HPDE6-E6E7 (cell line): Measurements from ENCODE around the gene DNAJC8.

Source experiments
- DNase-seq: peaks from one replicate; pipeline ENCODE4 v3.0.0; 2011; ENCODE audit warnings: missing footprints; ENCODE audit errors: extremely low spot score

DNAJC8 gene

DNA sequence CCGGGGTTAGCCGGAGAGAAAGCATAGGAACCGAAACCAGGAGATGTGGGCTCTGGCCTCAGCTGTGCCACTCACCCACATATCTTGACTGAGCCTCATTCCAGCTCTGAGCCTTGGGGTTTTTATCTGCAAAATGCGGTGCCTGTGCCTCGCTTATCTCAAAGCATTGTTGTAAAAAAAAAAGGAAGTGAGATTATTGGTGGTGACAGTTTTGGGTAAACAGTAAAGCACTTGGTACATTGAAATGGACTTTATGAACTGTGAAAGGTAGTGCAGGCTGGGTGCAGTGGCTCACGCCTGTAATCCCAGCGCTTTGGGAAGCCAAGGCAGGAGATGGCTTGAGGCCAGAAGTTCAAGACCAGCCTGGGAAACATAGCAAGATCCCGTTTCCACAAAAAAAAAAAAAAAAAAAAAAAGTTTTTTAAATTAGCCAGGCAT lies 60.1 kb downstream of the DNAJC8 start:
- DNase-seq: no peak

DNA sequence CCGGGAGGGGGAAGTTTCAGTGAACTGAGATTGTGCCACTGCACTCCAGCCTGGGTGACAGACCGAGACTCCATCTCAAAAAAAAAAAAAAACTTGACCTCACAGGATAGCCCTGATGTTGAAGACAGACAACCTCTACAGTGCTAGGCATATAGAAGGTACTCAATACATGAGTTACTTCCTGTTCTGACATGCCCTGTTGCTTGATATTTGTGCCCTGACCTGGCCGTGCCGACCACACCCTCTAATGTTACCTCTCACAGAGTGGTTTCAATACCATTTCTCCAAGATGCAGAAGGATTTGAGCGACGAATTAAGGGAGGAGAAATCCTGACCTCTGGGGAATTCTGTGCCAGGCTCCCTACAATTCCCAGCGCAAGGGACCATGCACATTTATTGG lies 61.6 kb downstream of the DNAJC8 start:
- DNase-seq: no peak

GRCh38 chr1:28170001-28170596 lies 62.7 kb downstream of the DNAJC8 start:
- no peak for DNase-seq

- no peak for DNase-seq
Observed at GRCh38 chr1:28163496-28164161, 69.2 kb downstream of the DNAJC8 start.

DNA sequence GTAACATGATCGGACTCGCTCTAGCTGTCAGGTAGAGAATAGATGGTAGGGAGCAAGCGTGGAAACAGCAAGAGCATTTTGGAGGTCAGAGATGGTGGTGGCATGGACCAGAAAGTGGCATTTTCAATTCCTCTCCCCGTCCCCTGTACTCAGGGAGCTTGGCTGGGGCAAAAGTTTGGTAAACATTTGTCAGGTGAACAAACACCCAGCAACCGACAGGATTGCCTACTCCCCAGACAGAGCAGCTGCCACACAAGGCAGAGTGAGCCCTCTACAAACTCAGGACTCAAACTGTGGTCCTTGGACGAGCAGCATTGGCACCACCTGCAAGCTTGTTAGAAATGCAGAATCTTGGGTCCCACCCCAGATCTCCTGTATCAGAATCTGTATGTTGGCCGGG lies 70.7 kb downstream of the DNAJC8 start:
- DNase-seq: no peak

DNA sequence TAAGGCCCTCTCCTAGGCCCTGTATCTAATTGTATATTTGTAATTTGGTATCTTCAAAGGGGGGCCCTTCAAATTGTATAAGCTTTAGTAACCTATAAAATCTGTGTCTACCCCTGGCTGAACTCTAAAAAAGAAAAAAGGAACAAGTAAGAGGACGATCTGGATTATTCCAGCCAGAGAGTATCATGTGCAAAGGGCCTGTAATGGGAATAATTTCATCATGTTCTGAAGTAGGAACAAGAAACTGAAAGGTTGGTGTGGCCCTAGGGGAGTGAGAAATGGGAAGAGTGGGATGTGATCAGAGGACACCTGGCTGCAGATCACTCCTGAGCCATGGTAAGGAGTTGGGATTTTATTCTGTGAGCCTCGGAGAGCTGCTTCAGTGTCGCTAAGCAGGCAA lies 71.1 kb downstream of the DNAJC8 start:
- no peak for DNase-seq

GRCh38 chr1:28160782-28161266 lies 72.0 kb downstream of the DNAJC8 start:
- DNase-seq: no peak

DNA sequence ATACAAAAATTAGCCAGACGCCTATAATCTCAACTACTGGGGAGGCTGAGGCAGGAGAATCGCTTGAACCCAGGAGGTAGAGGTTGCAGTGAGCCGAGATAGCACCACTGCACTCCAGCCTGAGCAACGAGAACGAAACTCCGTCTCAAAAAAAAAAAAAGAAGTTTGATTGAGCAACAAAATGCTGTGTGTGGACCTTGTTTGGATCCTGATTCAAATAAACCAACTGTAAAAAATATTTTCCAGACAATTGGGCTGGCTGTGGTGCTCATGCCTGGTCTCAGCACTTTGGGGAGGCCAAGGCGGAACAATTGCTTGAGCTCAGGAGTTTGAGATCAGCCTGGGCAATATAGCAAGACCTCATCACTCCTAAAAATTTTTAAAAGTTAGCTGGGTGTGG lies 73.1 kb downstream of the DNAJC8 start:
- DNase-seq: no peak

DNA sequence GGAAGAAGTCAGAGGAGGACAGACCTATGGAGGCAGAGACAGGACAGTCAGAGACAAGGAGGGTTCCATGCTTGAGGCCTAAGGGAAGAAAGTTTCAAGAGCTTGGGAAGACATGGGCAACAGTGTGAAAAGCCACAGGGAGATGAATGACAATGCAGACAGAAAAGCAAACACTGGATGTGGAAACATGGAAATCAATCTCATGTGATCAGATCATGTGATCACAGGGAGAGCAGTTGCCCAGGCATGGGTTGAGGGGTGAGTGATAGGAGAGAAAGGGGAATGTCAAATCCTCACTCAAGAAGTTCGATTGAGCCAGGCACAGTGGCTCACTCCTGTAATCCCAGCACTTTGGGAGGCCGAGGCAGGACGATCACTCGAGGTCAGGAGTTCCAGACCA lies 73.6 kb downstream of the DNAJC8 start:
- no peak for DNase-seq

DNA sequence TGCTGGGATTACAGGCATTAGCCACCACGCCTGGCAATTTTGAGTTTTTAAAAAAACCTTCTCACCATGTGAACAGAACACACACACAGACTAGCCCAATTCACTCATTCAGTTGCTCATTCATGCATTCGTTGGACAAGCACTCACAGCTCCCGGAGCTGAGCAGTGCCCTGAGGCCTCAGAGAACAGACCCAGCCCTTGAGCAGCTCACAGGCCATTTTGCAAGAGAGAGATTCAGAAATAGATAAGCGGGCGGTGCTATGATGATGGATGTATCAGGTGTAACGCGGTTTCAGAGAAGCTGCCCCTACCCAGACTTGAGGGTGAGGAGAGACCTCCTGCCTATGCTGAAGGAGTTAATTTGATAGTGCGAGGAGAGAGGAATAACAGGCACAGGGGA lies 74.9 kb downstream of the DNAJC8 start:
- DNase-seq: no peak

DNA sequence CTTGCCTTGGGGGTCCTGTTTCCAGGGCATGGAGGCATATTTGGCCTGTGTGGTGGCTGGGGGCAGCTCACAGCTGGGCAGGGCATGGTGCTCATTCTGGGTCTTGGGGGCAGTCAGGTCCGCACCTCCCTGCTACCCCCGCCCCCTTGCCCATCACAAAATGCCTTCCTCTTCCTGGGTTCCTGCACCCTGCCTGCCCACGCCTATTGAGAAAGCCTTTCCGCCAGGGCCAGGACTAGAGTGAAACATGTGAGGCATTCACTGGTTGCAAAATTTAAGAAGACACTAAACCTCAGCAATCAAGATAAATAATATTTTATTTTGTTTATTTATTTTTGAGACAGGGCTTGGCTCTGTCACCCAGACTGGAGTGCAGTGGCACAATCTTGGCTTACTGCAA lies 76.0 kb downstream of the DNAJC8 start:
- DNase-seq: no peak

- DNase-seq: no peak
Observed at GRCh38 chr1:28155628-28156027, 77.2 kb downstream of the DNAJC8 start.

DNA sequence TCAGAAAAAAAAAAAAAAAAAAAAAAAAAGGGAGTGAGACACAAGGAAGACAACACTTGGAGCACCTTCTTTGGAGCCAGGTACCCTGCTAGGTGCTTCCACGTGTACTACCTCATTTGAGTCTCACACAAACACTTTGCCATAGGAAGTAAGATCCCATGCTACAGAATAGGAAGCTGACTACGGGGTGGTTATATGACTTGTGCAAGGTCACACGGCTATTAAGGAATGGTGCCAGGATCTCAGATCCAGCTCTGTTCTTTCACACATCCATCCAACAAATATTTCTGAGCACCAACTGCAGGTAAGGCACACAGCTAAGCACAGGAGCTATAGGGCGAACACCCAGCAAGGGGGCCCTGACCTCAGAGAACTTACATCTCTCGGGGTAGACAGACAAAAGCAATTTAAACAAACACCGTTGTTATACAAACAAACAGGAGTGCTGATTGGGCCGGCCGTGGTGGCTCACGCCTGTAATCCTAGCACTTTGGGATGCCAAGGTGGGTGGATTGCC lies 78.7 kb downstream of the DNAJC8 start:
- no peak for DNase-seq
